HEK293 (cell line): ENCODE results near the gene LSS.
A peak's percentile ranks its signal among the peaks of the same experiment; 100 is the strongest.

ENCODE experiments used
- CTCF ChIA-PET: fragments of 350-600 bp; formaldehyde crosslinking; extraction: SDS; loops from one replicate; lab custom pipeline; 2021; ENCODE audit warnings: antibody characterized with exemption; lab: Yijun Ruan, JAX
- POLR2A ChIA-PET: fragments of 300-600 bp; formaldehyde crosslinking; extraction: SDS; loops from one replicate; lab custom pipeline; 2020; ENCODE audit warnings: antibody characterized with exemption, inconsistent platforms; lab: Yijun Ruan, JAX
- H3K27ac ChIP-seq: fragments of 200-500 bp; sonication (Bioruptor generic); 2 replicates; pipeline ENCODE4 v1.5.1; 2014; ENCODE audit warnings: low read depth, low read length, control low read depth, inconsistent platforms; ENCODE audit errors: extremely low read depth
- H3K36me3 ChIP-seq, 2 experiments: fragments of 200-500 bp in 1 of 2; sonication (Bioruptor generic) in 1 of 2; 1 replicate in 1 of 2; 2 replicates in 1 of 2; pipeline ENCODE4 v1.5.1; 2014 to 2017; ENCODE audit warnings: inconsistent platforms in 2 of 2, low read length in 2 of 2; ENCODE audit not compliant: control insufficient read depth in 2 of 2, insufficient read depth in 1 of 2
- H3K4me1 ChIP-seq: fragments of 200-500 bp; sonication (Bioruptor generic); 2 replicates; pipeline ENCODE4 v1.5.1; 2014; ENCODE audit warnings: mild to moderate bottlenecking, low read length, inconsistent platforms; ENCODE audit not compliant: control insufficient read depth, insufficient read depth
- H3K4me3 ChIP-seq: 2 replicates; pipeline ENCODE4 v1.5.1; 2011; ENCODE audit warnings: low read depth, mild to moderate bottlenecking, control low read depth, low read length, moderate library complexity
- H3K9me3 ChIP-seq: fragments of 200-500 bp; sonication (Bioruptor generic); 2 replicates; pipeline ENCODE4 v1.5.1; 2014; ENCODE audit warnings: low read depth, low read length, inconsistent platforms; ENCODE audit not compliant: control insufficient read depth, insufficient read depth
- EGR2 ChIP-seq: fragments of 450-650 bp; formaldehyde crosslinking; IDR thresholded peaks from 2 replicates; pipeline ENCODE4 v1.5.1; 2016; ENCODE audit warnings: low read depth, missing biosample characterization, missing genetic modification characterization
- GLIS2 ChIP-seq: fragments of 450-650 bp; formaldehyde crosslinking; IDR thresholded peaks from 2 replicates; pipeline ENCODE4 v1.5.1; 2016; ENCODE audit warnings: missing biosample characterization, missing genetic modification characterization
- KLF9 ChIP-seq: fragments of 450-650 bp; formaldehyde crosslinking; IDR thresholded peaks from 2 replicates; pipeline ENCODE4 v1.5.1; 2016; ENCODE audit warnings: missing biosample characterization, missing genetic modification characterization, low read depth
- OVOL3 ChIP-seq: fragments of 450-650 bp; formaldehyde crosslinking; IDR thresholded peaks from 2 replicates; pipeline ENCODE4 v1.5.1; 2016; ENCODE audit warnings: missing biosample characterization, missing genetic modification characterization
- REST ChIP-seq: fragments of 450-650 bp; formaldehyde crosslinking; IDR thresholded peaks from 2 replicates; pipeline ENCODE4 v1.5.1; 2016; ENCODE audit warnings: missing biosample characterization, missing genetic modification characterization
- SCRT1 ChIP-seq: fragments of 450-650 bp; formaldehyde crosslinking; IDR thresholded peaks from 2 replicates; pipeline ENCODE4 v1.5.1; 2016; ENCODE audit warnings: missing biosample characterization, missing genetic modification characterization, borderline replicate concordance
- ZBTB8A ChIP-seq: fragments of 450-650 bp; formaldehyde crosslinking; IDR thresholded peaks from 2 replicates; pipeline ENCODE4 v1.5.1; 2016; ENCODE audit warnings: missing biosample characterization, missing genetic modification characterization
- ZFHX2 ChIP-seq: fragments of 450-650 bp; formaldehyde crosslinking; conservative IDR thresholded peaks from 2 replicates; pipeline ENCODE4 v1.5.1; 2016; ENCODE audit warnings: missing biosample characterization, missing genetic modification characterization
- ZFP69B ChIP-seq: fragments of 450-650 bp; formaldehyde crosslinking; IDR thresholded peaks from 2 replicates; pipeline ENCODE4 v1.5.1; 2016; ENCODE audit warnings: missing biosample characterization, missing genetic modification characterization
- ZNF2 ChIP-seq: fragments of 450-650 bp; formaldehyde crosslinking; IDR thresholded peaks from 2 replicates; pipeline ENCODE4 v1.5.1; 2016; ENCODE audit warnings: missing biosample characterization, missing genetic modification characterization
- ZNF24 ChIP-seq: fragments of 450-650 bp; formaldehyde crosslinking; IDR thresholded peaks from 2 replicates; pipeline ENCODE4 v1.5.1; 2016; ENCODE audit warnings: missing biosample characterization, missing genetic modification characterization
- ZNF266 ChIP-seq: fragments of 450-650 bp; formaldehyde crosslinking; IDR thresholded peaks from 2 replicates; pipeline ENCODE4 v1.5.1; 2016; ENCODE audit warnings: missing biosample characterization, missing genetic modification characterization, low read depth
- ZNF274 ChIP-seq, 2 experiments: fragments of 200-500 bp in 1 of 2; fragments of 450-650 bp in 1 of 2; sonication (Bioruptor generic) in 1 of 2; formaldehyde crosslinking in 1 of 2; IDR thresholded peaks; 2 replicates each; pipeline versions ENCODE4 v1.5.1 to v1.6.1; 2014 to 2016; ENCODE audit warnings: borderline replicate concordance in 1 of 2, inconsistent platforms in 1 of 2, low read length in 1 of 2, missing biosample characterization in 1 of 2, missing genetic modification characterization in 1 of 2
- ZNF302 ChIP-seq: fragments of 450-650 bp; formaldehyde crosslinking; IDR thresholded peaks from 2 replicates; pipeline ENCODE4 v1.5.1; 2016; ENCODE audit warnings: missing biosample characterization, missing genetic modification characterization, low read depth
- ZNF350 ChIP-seq: fragments of 450-650 bp; formaldehyde crosslinking; IDR thresholded peaks from 2 replicates; pipeline ENCODE4 v1.5.0; 2017; ENCODE audit warnings: missing biosample characterization, mild to moderate bottlenecking, missing genetic modification characterization
- ZNF529 ChIP-seq: fragments of 450-650 bp; formaldehyde crosslinking; IDR thresholded peaks from 2 replicates; pipeline ENCODE4 v1.5.1; 2017; ENCODE audit warnings: missing genetic modification characterization, missing biosample characterization; ENCODE audit not compliant: insufficient replicate concordance
- ZNF624 ChIP-seq: fragments of 450-650 bp; formaldehyde crosslinking; IDR thresholded peaks from 2 replicates; pipeline ENCODE4 v1.5.1; 2017; ENCODE audit warnings: missing biosample characterization, missing genetic modification characterization
- ZNF76 ChIP-seq: fragments of 450-650 bp; formaldehyde crosslinking; IDR thresholded peaks from 2 replicates; pipeline ENCODE4; 2016; ENCODE audit warnings: low read depth, missing biosample characterization, missing genetic modification characterization, borderline replicate concordance

Gene LSS

GRCh38 chr21:46153247-46154154 lies 75.1 kb downstream of the LSS start (continued):
- TF ChIP-seq ZNF529 (tag by site-specific recombination) (no peak), ZNF24 (no peak), ZNF266 (tag by site-specific recombination) (no peak), ZNF624 (no peak), OVOL3 (tag by site-specific recombination) (no peak), REST (tag by site-specific recombination) (peak; percentile 23; the same call in 1 of the 2 replicates), KLF9 (tag by site-specific recombination) (no peak), ZFHX2 (tag by site-specific recombination) (peak; percentile 92), ZNF76 (tag by site-specific recombination) (no peak), ZFP69B (tag by site-specific recombination) (peak; percentile 76), ZNF302 (tag by site-specific recombination) (no peak), ZNF350 (tag by site-specific recombination) (no peak)

GRCh38 chr21:46152927-46153246 lies 75.7 kb downstream of the LSS start:
- Histone ChIP-seq H3K4me3 (no peak overlapping the region), H3K27ac (no peak overlapping the region), H3K9me3 (no peaks in the 10 kb centered on the region), H3K4me1 (no peaks in the 10 kb centered on the region), H3K36me3 (no peaks in the 10 kb centered on the region)
- CTCF ChIA-PET = interaction anchor here (0.5 to 2.1 kb wide), 24 partner anchors 10 to 1730 kb away, joined by 3 to 39 read pairs (median 4); no protein-coding TSS in a partner anchor
- POLR2A ChIA-PET = interaction anchor here (0.8 to 1.1 kb wide), 4 partner anchors 38 to 179 kb away, joined by 3 to 4 read pairs (median 4); partner anchors contain the start of gene C21orf58
- TF ChIP-seq ZNF274 (IDR thresholded peaks at IDR 0.05; ENCODE audit: low read length) (no peak), ZNF274 (tag by site-specific recombination; IDR thresholded peaks at IDR 0.05; ENCODE audit: borderline replicate concordance) (no peak), GLIS2 (tag by site-specific recombination) (0 out of 2 replicates have a peak, but pooled peaks have one; percentile 28), ZNF2 (tag by site-specific recombination) (no peak), SCRT1 (tag by site-specific recombination) (no peak), ZBTB8A (tag by site-specific recombination) (no peak), EGR2 (no peak)
